Measurements from ENCODE around the gene PEF1. TPM values are rescaled to one million over a fixed set of nuclear protein-coding genes. Genes with fewer than 3 reads are reported as not detected.

PEF1 gene
- total and polyA plus RNA-seq, 2 donors (not counting 3 experiments of a cell fraction or from before 2014, with no cell fraction given), result 73.3 to 161 TPM

GRCh38 chr1:31677949-31678348 lies 33.3 kb upstream of the PEF1 start:
- dilution Hi-C loops (cut with MboI; ENCODE audit: extremely low pct_ligation_motif_present, low sequenced_read_pairs), result no loop called here
- no peaks in the 10 kb centered on the region for H3K27me3 ChIP-seq (ENCODE audit: control insufficient read depth in 2 of 2, insufficient read depth in 2 of 2, low read length in 2 of 2)
- H3K36me3 ChIP-seq (ENCODE audit: control insufficient read depth in 2 of 2, extremely low read depth in 1 of 2, insufficient read depth in 2 of 2, low read length in 2 of 2), result no peaks in the 10 kb centered on the region
- no peaks in the 10 kb centered on the region for H3K79me2 ChIP-seq (ENCODE audit: control insufficient read depth, insufficient read depth, low read length)
- BruUV-seq (replicated peaks), result no TSS peak
- intact Hi-C loops (cut with micrococcal nuclease), result no loop called here
- H3K4me2 ChIP-seq (ENCODE audit: insufficient read depth, low read length), result no peak overlapping the region
- TF ChIP-seq EZH2 (IDR thresholded peaks at IDR 0.05; ENCODE audit: borderline replicate concordance, low read depth, low read length, severe bottlenecking), result no peak
- no peak for TF ChIP-seq POLR2A (IDR thresholded peaks at IDR 0.05; ENCODE audit: low read depth, low read length)
- no peak for TF ChIP-seq MYC (IDR thresholded peaks at IDR 0.05; ENCODE audit: low read depth, low read length)
- TF ChIP-seq GATA2 (IDR thresholded peaks at IDR 0.05; ENCODE audit: insufficient read depth, insufficient read length, low read depth, low read length), result no peak
- TF ChIP-seq POLR2AphosphoS5 (IDR thresholded peaks at IDR 0.05; ENCODE audit: insufficient read depth, low read depth, low read length), result no peak
- TF ChIP-seq, protein P1, sequence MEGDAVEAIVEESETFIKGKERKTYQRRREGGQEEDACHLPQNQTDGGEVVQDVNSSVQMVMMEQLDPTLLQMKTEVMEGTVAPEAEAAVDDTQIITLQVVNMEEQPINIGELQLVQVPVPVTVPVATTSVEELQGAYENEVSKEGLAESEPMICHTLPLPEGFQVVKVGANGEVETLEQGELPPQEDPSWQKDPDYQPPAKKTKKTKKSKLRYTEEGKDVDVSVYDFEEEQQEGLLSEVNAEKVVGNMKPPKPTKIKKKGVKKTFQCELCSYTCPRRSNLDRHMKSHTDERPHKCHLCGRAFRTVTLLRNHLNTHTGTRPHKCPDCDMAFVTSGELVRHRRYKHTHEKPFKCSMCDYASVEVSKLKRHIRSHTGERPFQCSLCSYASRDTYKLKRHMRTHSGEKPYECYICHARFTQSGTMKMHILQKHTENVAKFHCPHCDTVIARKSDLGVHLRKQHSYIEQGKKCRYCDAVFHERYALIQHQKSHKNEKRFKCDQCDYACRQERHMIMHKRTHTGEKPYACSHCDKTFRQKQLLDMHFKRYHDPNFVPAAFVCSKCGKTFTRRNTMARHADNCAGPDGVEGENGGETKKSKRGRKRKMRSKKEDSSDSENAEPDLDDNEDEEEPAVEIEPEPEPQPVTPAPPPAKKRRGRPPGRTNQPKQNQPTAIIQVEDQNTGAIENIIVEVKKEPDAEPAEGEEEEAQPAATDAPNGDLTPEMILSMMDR (IDR thresholded peaks at IDR 0.05; ENCODE audit: extremely low read depth in 1 of 2, insufficient read depth in 1 of 2, low read depth in 1 of 2, low read length in 2 of 2), result no peak
- TF ChIP-seq, protein P2, sequence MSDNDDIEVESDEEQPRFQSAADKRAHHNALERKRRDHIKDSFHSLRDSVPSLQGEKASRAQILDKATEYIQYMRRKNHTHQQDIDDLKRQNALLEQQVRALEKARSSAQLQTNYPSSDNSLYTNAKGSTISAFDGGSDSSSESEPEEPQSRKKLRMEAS (IDR thresholded peaks at IDR 0.05; ENCODE audit: insufficient read depth, insufficient read length), result no peak
- TF ChIP-seq FOS (IDR thresholded peaks at IDR 0.05; ENCODE audit: borderline replicate concordance, insufficient read depth, low read length), result no peak
- TF ChIP-seq JUN (IDR thresholded peaks at IDR 0.05; ENCODE audit: borderline replicate concordance, insufficient read depth, insufficient read length, low read depth), result no peak
- POLR2A ChIA-PET, result no interaction called here
- CTCF ChIA-PET, result interaction anchor here (1.0 to 1.5 kb wide), 4 partner anchors 14 to 111 kb away, joined by 5 to 6 read pairs (median 5); no protein-coding TSS in a partner anchor
- peaks cover 19% of the 10 kb centered on the region for H3K4me1 ChIP-seq (ENCODE audit: control insufficient read depth, extremely low read depth, insufficient read depth, low read length)
- DNase-seq (ENCODE audit: low read depth, low spot score), result no peak
- no peak overlapping the region for H2AFZ ChIP-seq (ENCODE audit: low read depth, low read length)
- H3K9me3 ChIP-seq (replicated peaks; ENCODE audit: control insufficient read depth, insufficient read depth, low read length), result no peaks in the 10 kb centered on the region
- no peaks in the 10 kb centered on the region for H3K9me1 ChIP-seq (replicated peaks; ENCODE audit: control insufficient read depth, extremely low read depth, insufficient read depth, low read length)
- H3K27ac ChIP-seq (ENCODE audit: insufficient read depth, low read depth, low read length), result no peak overlapping the region
- no peak overlapping the region for H3K4me3 ChIP-seq (replicated peaks in 1 of 3; ENCODE audit: insufficient read depth in 1 of 3, low read depth in 1 of 3, low read length in 3 of 3)
- no peaks in the 10 kb centered on the region for H4K20me1 ChIP-seq (replicated peaks; ENCODE audit: control insufficient read depth, extremely low read depth, insufficient read depth, low read length)
- no peak for FAIRE-seq
- no peak overlapping the region for H3K9ac ChIP-seq (replicated peaks; ENCODE audit: extremely low read depth, insufficient read depth, low read length)
